Measurements from ENCODE around the gene HS6ST1. TPM values are rescaled to one million over a fixed set of nuclear protein-coding genes. Genes with fewer than 3 reads are reported as not detected.

HS6ST1 gene
- total RNA-seq (1 to 10 TPM; 7.1 to 8.7 TPM), total RNA-seq (8.4 to 53.6 (median 16.4) reads per million in 172 experiments)
- 6.8 TPM for polyA plus RNA-seq (2013, experiment 1 of 2)
- 6.0 TPM for polyA plus RNA-seq (2013, experiment 2 of 2)

- POLR2A ChIA-PET: no interaction called here
- Histone ChIP-seq H3K27ac (ENCODE audit: low read depth in 1 of 2, low read length in 2 of 2) (no peak within 1 kb of the TSS), H3K9me3 (ENCODE audit: control insufficient read depth in 1 of 2, insufficient read depth in 1 of 2, low read length in 2 of 2) (no peaks in the 10 kb centered on the region), H3K27me3 (ENCODE audit: control insufficient read depth in 1 of 2, insufficient read depth in 2 of 2, low read length in 2 of 2) (no peaks in the 10 kb centered on the region), H3K4me1 (ENCODE audit: insufficient read depth, low read length) (peaks cover 48% of the 10 kb centered on the region), H3K36me3 (ENCODE audit: insufficient read depth, low read length) (no peaks in the 10 kb centered on the region), H3K4me3 (ENCODE audit: low read length) (peak within 1 kb of the TSS; percentile 72)
- no peaks in the 10 kb centered on the region for H3K36me3 Mint-ChIP-seq (ENCODE audit: low read depth)
- peak within 1 kb of the TSS; percentile 93 for H3K4me3 Mint-ChIP-seq
- no peak within 1 kb of the TSS for H3K27ac Mint-ChIP-seq
- no peaks in the 10 kb centered on the region for H3K27me3 Mint-ChIP-seq
- peak; percentile 83 for ATAC-seq (ENCODE audit: poor library complexity)
- CTCF ChIA-PET: no interaction called here
- intact Hi-C loops (cut with DNase I, micrococcal nuclease): no loop called here
- no peaks in the 10 kb centered on the region for H3K9me3 Mint-ChIP-seq
- TF ChIP-seq CTCF (IDR thresholded peaks at IDR 0.05): no peak
- peak; percentile 77 to 95 (median 88) for DNase-seq
- H3K4me1 Mint-ChIP-seq (ENCODE audit: low read depth): peaks cover 48% of the 10 kb centered on the region
Observed at GRCh38 chr2:128318776-128319464, at the start of gene HS6ST1. HS6ST1 (minus strand) TSS chr2:128318868; CDS start chr2:128318563, 305 bp downstream.

GRCh38 chr2:128367601-128368359 is 49.1 kb upstream of the HS6ST1 start:
- Mint-ChIP-seq H3K4me3 (no peak overlapping the region), H3K4me1 (ENCODE audit: low read depth) (no peaks in the 10 kb centered on the region), H3K9me3 (no peaks in the 10 kb centered on the region), H3K27me3 (no peaks in the 10 kb centered on the region), H3K36me3 (ENCODE audit: low read depth) (no peaks in the 10 kb centered on the region), H3K27ac (no peak overlapping the region)
- intact Hi-C loops (cut with DNase I, micrococcal nuclease): no loop called here
- Histone ChIP-seq H3K27me3 (ENCODE audit: control insufficient read depth in 1 of 2, insufficient read depth in 2 of 2, low read length in 2 of 2) (no peaks in the 10 kb centered on the region), H3K36me3 (ENCODE audit: insufficient read depth, low read length) (no peaks in the 10 kb centered on the region), H3K4me3 (ENCODE audit: low read length) (no peak overlapping the region), H3K4me1 (ENCODE audit: insufficient read depth, low read length) (peaks cover 12% of the 10 kb centered on the region), H3K27ac (ENCODE audit: low read depth in 1 of 2, low read length in 2 of 2) (no peak overlapping the region), H3K9me3 (ENCODE audit: control insufficient read depth in 1 of 2, insufficient read depth in 1 of 2, low read length in 2 of 2) (no peaks in the 10 kb centered on the region)
- no peak for TF ChIP-seq CTCF (IDR thresholded peaks at IDR 0.05)
- ChIA-PET POLR2A (no interaction called here), CTCF (no interaction called here)
- DNase-seq (peak in 1 of 14 experiments; percentile 20), ATAC-seq (ENCODE audit: poor library complexity) (no peak)

- ATAC-seq (ENCODE audit: poor library complexity) (no peak), DNase-seq (peak in 1 of 14 experiments; percentile 21)
- H3K27ac ChIP-seq (ENCODE audit: low read depth in 1 of 2, low read length in 2 of 2): no peak overlapping the region
- CTCF ChIA-PET: no interaction called here
- no peaks in the 10 kb centered on the region for H3K4me1 Mint-ChIP-seq (ENCODE audit: low read depth)
- H3K9me3 ChIP-seq (ENCODE audit: control insufficient read depth in 1 of 2, insufficient read depth in 1 of 2, low read length in 2 of 2): no peaks in the 10 kb centered on the region
- TF ChIP-seq CTCF (IDR thresholded peaks at IDR 0.05): no peak
- no peaks in the 10 kb centered on the region for H3K36me3 Mint-ChIP-seq (ENCODE audit: low read depth)
- POLR2A ChIA-PET: no interaction called here
- H3K27me3 ChIP-seq (ENCODE audit: control insufficient read depth in 1 of 2, insufficient read depth in 2 of 2, low read length in 2 of 2): no peaks in the 10 kb centered on the region
- no peaks in the 10 kb centered on the region for H3K27me3 Mint-ChIP-seq
- H3K4me1 ChIP-seq (ENCODE audit: insufficient read depth, low read length): peaks cover 4% of the 10 kb centered on the region
- no peaks in the 10 kb centered on the region for H3K9me3 Mint-ChIP-seq
- H3K4me3 ChIP-seq (ENCODE audit: low read length): no peak overlapping the region
- intact Hi-C loops (cut with DNase I, micrococcal nuclease): no loop called here
- no peak overlapping the region for H3K27ac Mint-ChIP-seq
- H3K4me3 Mint-ChIP-seq: no peak overlapping the region
- no peaks in the 10 kb centered on the region for H3K36me3 ChIP-seq (ENCODE audit: insufficient read depth, low read length)
Observed at GRCh38 chr2:128366713-128367511, 48.2 kb upstream of the HS6ST1 start.
